Eye (tissue), 1 donor: ENCODE results near the gene VEGFA.

Experiments used
- DNase-seq: peaks from one replicate; pipeline ENCODE4 v3.0.0-alpha.2; 2015

Gene VEGFA

DNA sequence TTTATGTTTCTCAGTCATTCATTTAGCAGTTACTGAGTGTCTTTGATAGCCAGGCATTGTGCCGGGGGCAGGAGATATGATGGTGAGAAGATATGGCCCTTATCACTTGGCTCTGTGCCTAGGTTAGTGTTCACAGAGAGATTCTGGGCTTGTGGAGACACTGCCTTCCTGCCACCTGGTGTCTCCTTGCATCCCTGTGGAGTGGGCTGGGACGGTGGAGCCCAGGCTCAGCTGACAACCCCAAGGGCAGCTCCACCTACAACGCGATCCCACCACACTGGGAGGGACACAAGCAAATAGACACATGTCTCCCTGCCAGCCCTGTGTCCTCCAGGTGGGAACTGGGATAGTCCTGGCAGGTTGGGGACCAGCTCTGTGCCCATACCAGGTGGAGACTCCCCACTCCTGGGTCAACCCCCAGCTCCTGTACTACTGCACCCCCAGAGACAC, 30.3 kb upstream of the VEGFA start:
- DNase-seq: no peak

DNA sequence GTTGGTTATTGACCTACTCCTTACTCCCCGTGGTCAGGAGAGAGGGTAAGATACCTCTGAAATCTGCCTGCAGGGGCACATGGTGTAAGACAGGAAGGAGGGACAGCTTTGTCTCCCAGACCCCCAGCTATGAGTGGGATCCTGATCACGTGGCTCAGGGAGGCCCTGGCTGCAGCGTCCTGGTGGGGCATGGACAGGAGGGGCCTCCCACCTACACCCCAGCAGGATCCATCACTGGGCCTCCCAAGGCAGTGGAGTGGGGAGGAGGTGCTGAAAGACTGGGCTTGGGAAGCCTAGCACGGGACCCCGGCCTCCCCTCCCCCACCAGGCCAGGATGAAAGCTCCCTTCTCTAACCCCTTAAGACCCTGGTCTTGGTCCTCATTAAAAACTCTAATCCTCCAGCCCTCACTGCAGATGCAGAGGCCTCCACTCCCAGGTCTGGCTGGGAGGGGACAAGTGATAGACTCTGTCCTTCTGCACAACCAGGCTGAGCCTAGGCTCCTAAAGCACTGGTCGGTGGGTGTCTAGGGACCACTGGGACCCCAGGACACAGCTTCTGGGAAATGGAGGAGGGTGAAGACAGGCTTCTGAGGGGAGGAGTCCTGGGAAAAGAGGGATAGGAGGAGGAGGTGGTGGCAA, 29.6 kb upstream of the VEGFA start:
- DNase-seq: peak; percentile 70

DNA sequence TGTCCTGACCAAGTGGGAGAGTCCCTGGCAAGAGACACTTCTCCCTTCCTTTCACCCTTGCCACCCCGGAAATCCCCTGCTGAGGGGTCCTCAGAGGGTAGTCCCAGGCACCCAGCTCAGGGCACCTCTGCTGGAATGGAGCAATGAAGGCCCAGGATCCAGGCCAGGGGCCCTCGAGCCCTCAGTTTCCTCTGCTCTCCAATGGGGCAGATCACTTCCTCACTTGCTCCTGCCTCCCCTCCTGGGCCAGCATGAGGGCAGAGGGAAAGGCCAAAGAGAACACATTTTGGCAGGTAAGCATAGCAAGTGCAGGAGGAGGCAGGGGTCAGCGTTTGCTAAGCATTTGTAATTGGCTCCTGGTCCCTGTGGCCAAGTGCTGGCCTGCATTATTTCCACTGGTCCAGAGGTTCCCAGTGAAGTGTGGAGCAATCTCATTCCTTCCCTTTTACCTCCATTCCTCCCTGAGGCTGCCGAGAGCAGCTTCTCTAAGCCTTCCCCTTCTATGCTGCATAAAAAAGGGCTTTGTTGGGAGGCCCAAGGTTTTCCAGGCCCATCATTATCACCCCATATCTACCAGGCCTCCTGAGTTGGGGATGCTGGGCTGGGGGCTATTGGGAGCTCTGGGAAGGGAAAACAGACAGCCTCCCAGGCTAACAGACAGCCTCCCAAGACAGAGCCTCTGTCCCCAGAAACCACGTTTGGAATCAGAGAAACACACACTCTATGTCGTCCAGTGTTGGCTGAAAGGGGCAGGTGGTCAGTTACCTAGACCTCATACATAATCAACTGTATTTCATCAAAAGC, 28.8 kb upstream of the VEGFA start:
- DNase-seq: no peak

DNA sequence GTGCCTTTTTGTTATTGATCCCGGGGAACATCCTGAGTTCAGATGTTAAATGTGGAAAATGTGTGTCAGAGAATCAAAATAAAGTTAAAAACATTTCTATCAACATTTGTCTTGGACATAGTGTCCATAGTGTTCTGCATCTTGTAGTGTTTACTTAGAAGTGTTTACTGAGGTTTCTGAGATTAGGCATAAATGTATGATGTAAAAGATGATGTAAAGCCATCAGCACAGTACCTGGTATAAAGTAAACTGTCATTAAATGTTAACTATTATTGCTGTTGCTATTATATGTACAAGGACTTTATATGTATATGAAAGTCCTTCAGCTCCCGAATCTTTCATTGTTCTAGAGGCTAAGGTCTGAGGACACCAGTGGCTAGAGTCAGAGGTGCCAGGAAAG, 28.2 kb upstream of the VEGFA start:
- no peak for DNase-seq

DNA sequence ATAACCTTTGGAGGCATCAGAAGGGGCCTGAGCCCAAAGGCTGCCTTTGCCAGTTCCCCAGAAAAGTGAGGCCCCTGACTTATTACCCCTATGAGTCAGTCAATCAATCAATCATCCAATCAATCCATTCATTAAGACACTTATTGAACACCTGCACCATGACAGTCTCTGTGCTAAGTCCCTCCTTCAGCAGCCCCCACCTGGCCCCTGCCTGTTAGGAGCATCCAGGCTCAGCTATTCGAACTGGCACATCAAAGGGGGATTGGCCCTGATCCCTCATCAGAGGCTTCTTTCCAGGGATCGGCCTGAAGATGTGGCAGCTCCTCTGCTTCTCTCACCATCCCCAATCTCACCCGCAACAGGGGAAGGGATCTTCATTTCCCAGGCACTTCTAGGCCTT, 27.7 kb upstream of the VEGFA start:
- DNase-seq: no peak

DNA sequence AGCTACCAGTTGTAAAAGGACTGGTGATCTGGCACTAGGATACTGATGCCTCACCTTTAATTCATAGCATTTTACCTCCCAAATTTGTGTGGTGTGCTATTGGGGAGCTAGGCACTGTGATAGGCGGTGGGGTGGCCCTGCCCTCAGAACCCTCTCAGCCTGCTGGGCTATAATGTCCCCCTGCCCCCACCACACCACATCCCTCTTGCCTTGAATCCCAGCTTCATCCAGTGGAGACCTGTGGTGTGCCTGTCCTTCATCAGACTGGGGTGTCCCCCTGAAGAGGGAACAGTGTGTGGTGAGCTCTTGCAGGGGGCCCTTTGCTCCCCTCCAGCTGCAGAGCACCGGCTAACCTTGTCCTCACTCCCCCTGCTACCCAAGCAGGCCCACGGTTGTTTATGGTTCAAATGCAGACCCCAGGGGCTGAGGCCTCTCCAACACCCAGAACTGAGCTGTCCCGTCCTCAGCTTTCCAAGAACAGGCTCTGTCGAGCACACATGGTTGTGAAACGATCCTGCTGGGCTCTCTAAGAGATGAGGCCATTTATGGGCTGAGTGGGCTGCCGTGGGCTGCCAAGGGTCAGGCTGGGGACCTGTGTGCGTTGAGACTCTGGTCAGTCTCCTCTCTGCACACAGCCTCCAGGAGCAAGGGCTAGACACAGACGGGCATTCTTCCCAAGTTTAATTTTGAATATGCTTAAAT, 26.9 kb upstream of the VEGFA start:
- DNase-seq: no peak

DNA sequence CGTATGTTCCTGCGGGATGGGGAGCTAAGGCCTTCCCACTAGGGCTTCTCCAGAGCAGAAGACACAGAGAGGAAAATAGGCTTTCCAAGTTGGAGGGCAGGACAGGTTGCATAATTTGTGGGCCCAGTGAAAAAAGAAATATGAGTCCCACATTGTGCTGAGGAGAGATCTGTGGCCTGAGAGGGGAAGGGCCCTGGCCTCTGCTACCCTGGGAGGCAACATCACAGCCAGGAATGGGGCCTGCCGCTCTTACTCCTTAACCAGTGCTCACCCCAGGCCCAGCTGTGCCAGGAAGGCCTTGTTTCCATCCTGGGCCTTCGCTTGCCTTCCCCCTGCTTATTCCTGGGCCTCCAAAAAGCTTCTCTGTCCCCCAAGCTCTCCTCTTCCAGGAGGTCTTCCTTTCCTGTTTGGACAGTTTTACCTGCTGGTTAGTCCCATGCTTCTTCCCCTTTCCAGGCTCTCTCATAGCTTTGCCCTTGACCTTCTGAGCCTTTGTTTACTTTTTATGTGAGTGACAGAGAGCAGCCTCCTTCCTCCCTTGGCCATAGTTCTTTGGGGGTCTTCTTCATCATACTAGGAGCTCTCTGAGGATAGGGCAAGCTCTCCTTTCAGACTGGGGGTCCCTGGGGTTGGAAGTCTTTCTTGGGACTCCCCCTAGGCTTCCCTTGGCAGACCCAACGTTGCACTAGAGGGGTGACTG, 26.2 kb upstream of the VEGFA start:
- DNase-seq: no peak

DNA sequence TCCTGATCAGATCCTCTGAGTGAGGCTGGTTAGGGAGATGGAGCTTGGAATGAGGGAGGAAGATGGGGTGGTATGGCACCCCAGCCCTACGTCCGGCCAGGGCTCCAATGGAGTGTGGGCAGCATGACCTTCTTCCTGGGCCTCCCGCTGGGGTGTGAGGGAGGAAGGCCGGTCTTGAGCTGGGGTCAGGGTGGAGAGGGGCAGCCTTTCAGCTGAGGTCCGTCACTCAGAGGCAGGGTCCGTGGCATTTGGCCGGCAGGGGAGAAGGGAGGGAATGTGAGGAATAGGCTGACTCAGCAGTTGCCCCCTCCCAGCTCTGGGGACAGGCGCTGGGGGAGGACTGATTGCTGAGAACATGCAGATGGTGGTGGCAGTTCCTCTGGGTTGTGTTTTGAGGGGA, 25.5 kb upstream of the VEGFA start:
- no peak for DNase-seq

DNA sequence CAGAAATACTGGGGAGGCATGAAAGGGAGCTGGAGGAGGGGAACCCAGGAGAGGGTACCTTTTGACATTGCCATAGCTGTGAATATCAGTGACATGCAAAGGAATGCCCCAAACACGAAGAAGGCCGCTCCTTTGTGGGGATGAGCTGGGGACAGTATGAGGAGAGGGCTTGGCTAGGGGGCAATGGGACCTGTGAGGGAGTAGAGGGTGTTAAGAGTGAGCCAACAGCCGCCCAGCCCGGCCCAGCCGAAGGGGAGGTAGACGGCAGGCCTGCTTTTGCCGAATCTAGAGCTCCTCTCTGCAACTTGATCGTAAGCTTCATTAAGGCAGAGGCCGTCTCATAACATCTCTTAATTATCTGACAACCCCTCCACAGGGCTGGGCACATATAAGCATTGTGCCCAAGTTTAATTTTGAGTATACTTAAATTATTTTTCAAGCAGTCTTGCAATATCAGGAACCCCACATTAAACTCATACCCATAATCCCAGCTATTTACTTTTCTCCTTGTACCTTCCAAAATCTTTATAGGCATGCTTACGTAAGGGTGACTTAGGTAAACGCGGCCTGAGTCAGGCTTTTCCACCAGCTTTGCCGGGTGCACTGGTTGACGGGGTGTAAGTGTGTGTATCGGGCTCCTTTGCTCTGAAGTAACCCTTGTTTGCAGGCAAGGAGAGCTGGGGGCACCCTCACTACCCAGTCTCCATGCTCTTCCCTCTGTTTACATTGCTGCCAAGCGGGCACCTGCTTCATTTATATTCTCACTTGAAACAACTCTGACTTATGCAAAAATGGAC, 24.9 kb upstream of the VEGFA start:
- DNase-seq: no peak

DNA sequence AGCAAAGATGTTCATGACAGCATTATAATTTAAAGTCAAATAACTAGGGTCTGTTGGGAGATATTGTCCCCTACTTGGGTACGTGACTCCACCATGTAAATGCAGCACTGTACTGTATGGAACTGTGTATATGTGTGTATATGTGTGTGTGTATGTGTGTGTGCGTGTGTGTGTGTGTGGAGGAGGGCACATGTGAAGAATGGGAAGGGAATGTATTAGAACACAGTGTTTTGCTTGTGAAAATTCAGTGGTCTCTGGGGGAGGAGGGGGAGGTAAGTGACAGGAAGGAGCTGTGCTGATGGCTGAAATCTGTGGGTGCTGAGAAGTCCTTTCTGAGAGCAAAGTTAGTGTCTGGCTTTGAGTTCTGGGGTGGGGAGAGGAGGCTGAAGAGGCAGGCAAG, 23.9 kb upstream of the VEGFA start:
- DNase-seq: no peak

DNA sequence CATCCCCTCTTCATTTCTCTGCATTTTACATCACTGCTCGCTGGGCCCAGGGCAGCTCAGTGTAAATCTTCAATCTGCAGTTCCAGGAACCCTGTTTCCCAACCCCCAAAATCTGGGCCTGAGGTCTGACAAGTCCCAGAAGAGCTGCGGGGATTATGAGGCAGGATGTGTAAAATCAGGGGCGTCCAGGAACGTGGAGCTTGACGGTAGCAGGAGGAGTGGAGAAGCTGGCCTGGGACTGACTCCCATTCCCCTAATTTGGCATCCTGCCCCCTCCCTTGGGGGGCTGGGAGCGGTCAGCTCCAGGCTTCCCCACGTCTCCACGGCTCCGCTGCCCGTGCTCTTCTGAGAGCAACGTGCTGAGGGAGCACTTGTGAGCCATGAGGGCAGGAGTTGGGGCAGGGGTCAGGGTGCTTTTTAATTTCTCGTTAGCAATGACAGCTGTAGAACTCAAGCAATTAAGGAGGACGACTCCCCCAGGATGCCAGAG, 23.4 kb upstream of the VEGFA start:
- DNase-seq: peak; percentile 47

DNA sequence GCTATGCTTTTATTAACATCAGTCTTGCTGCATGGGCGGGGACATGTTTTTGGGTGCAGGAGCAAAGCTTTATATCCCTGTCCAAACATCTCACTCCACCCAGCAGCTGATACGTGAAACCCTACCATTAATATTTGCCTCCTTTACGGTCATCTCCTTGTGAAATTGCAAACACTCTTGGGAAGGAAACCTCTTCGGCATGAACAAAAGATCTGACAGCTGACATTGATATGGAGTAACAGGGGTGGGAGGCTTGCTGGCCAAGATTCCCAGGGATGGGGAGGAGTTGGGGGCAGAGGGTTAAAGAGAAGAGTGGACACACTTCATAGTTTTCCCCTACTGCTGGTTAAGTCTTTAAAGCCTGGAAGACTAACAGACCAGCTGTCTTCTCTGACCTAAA, 22.2 kb upstream of the VEGFA start:
- DNase-seq: no peak

DNA sequence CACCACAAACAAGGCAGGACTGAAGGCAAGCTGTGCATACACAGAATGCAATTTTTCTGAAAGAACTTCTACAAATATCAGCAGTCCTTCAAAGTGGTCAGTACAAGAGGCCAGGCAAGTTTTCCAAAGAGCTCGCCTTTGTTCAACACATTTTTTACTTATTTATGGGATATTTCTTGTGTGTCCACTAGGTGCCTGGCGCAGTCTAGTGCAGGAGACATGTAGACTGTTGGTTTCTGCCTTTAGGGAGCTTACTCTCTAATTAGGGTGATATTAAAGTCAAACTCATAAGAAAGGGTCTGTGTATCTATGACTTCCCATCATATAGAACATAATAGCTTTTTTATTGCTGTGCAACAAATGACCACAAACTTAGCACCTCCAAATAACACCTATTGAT, 21.2 kb upstream of the VEGFA start:
- DNase-seq: no peak

DNA sequence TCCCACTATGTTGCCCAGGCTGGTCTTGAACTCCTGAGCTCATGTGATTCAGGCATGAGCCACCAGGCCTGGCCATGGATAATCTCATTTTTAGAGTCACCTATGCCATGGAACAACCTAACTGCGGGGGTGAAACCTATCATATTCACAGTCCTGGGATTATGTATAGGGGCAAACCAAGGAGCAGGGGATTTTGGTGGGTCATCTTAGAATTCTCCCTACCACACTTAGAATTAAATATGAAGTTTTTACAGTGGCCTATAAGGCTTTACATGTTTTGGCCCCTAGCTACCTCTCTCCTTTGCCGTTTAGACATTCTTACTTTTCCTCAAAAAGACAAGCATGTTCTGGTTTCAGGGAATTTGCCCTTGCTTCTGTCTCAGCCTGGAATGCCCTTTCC, 20.6 kb upstream of the VEGFA start:
- no peak for DNase-seq

DNA sequence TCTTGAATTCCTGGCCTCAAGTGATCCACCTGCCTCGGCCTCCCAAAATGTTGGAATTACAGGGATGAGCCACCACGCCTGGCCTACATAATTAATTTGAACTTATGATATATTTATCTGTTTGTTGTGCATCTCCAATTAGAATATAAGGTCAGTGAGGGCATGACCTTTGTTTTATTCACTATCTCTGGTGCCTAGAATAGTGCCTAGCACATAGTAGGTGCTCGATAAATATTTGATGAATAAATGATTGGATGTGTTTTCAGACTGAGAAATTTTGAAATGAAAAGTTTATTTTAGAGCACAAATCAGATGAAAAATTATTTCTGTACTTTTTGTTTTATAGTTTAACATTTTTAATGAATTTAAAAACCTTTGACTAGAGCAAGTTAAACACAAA, 19.4 kb upstream of the VEGFA start:
- DNase-seq: no peak

DNA sequence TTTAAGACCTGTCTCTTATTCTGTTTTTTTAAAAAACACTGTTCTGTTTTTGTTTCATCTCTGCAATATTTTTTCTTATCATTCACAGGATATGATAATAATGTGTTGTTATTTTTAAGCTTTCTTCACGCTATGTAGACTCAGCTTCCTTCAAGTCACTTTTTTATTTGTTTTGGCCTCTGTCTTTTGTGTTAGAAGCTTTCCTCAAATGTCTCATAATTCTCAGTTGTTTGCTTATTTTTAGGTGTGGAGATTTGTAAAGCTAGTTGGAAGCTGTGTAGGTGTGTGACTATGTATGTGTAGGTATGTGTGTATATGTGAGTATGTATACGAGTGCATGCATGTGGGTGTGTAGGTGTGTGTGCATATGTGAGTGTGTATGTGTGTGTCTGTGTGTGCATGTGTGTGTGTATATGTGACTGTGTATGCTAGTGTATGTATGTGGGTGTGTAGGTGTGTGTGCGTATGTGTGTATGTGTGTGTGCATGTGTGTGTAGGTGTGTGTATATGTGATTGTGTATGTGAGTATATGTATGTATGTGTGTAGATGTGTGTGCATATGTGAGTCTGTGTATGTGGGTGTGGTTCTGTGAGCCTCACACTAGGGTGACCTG, 16.3 kb upstream of the VEGFA start:
- DNase-seq: no peak

DNA sequence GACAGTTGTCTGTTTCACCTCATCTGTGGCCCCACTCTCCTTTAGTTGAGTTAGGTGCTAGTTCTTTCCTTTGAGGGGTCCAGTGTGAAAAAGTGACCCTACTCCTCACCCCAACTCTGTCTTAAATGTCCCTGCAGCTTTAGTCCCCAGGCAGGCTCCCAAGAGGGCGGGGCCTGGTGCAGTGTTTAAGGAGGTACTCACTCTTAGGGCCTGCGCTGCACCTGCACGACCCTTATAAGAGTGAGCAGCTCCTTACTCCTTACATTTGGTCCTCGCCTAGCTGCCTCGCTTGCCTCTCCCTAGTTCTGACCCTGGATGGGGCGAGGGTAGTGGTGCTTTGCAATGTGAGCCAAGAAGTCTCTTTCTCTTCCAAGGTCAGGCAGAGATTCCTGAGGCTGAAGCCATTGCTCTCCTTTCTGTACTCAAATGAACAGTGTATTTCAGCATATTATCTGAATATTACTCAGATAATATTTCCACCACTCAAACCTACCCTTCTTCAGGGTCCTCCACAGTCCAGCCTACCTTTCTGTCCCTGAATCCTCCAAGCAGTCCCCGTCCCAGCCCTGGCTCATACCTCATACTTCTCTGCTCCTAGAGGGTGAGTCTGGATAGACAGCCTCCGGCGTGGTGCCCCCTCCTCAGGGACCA, 11.9 kb upstream of the VEGFA start:
- DNase-seq: no peak

DNA sequence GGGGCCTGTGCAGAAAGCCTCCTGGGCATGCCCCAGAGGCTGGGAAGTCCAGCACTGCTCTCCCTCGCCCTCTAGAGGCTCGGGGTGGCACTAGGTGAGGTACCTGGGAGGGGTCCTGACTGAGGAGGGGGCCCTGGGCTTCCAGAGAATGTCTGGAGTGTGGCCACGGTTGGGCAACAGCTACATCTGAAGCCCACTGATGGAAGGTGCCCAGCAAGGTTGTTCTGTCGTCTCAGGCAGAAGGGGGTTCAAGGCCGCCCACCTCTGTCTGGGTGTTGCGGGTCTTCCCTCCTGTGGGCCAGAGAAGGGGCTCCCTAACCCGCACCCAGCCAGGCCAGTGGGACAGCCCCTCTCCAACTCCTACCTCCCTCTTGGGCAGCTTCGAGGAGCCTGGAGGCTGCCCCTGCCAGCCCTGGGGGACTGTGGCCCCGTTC, 11.4 kb upstream of the VEGFA start:
- peak; percentile 54 for DNase-seq

DNA sequence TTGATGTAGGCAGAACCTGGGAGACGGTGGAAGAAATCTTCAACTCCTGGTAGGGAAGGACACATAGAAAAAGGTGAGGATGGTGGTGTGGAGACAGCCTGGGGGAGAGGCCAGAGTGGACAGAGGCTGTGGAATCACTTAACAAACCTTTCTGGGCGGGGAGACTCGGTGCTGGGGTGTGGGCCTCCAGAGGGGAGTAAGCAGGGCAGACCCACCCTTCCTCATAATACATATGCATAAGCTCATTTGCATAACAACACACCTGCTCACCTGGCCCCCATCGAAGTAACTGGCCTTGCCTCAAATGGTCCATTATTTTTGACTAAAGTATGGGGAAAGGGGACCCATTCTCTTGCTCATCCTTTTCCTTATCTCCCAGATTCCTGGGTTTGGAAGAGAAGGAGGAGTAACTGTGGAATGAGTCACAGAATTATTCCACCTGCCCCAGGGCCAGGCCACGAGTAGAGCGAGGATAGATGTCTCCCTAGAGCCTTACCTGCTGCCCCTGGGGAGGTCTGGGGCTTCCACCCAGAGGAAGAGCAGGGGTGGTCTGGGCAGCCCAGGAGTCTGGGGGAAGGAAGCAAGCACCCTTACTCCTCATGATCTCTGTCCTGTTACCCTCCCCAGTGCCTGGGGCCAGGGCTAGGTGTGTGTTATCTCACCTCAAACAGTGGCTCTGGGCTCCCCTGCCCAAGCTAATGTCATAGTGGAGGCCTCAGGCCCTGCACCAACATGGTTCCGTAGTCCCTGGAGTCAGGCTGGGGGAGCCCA, 10.7 kb upstream of the VEGFA start:
- no peak for DNase-seq

DNA sequence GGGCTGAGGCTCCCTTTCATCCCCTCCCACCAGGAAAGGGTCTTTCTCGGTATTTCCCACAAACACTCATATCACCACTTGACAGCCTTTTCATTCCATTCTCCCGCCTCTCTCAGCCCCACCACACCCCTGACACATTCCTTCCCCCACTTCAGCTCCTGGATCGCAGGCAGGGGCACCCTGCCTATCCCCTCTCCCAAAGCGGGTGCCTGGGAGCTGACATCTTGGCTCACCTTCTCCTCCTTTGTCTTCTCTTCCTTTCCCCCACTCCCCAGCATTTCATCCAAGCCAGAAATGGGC, 10.2 kb upstream of the VEGFA start:
- no peak for DNase-seq
